HG03521 (cell line): ENCODE measurements around the gene ARID4B.
"Not testable (repeated sequence)": the region's sequence is repeated elsewhere in the genome, so short reads cannot be mapped to it uniquely, and the experiment has no call there.

Experiments
- ATAC-seq: cut with Tn5 transposase; IDR thresholded peaks from one replicate; pipeline ENCODE4 v1.9.1; 2021; ENCODE audit warnings: mild to moderate bottlenecking, moderate library complexity; ENCODE audit not compliant: unreplicated experiment

Gene ARID4B

DNA sequence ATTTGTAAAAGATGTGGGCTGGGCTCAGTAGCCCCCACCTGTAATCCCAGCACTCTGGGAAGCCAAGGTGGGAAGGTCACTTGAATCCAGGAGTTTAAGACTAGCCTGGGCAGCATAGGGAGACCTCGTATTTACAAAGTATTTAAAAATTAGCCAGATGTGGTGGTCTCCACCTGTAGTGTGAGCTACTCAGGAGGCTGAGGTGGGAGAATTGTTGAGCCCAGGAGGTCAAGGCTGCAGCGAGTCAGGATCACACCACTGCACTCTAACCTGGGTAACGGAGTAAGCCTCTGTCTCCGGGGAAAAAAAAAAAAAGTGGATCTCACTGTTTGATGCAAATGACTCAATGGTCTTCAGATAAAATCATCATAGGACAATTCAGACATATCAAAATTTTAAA is 89.4 kb downstream of the ARID4B start:
- ATAC-seq = no peak

DNA sequence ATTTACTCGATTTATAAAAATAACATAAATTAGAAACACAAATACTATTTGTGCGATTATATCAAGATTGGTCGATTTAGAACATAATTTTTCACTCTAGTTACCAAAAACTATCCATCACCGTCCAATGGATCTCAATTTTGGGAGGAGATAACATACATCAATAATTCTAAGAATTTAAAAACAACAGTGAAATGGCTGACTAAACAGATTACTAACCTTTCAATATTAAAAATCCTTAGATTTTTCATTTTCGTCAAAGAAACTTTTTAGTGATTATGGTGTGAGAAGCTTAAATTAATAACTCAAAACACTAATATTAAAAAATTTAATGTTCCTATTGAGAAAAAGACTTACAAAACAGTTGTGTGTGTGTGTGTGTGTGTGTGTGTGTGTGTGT is 91.9 kb downstream of the ARID4B start:
- ATAC-seq = no peak

DNA sequence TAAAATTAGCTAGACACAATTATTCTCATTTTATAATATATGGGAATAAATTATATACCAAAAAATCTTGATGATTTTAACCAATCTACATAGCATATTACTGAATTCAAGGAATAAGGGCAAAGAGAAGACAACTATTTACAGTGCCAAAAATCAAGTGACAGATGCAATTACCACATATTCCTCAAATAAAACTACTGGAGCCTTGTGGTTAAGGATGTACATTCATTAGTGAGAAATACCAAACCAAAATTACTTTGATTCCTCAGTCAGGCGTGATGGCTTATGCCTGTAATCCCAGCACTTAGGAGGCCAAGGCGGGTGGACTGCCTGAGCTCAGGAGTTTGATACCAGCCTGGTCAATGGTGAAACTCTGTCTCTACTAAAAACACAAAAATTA is 98.1 kb downstream of the ARID4B start:
- ATAC-seq = no peak

GRCh38 chr1:235227414-235227813 is 100.6 kb downstream of the ARID4B start:
- ATAC-seq = no peak

DNA sequence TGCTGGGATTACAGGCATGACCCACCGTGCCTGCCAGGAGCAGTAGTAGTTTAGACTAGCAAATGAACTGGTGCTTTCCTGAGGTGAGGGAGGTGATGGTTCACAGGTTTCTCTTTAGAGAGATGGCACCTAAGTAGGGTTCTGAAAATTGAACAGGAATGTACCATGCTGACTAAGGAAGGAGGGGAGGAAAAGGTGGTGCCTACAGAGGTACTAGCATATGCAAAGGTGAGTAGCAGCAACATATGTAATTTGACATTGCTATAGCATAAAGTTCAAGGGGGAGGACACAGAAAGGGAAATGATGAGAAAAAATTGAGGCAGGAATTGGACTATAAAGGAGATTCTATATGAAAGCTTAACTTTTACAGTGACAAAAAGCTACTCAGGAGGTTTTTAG is 101.0 kb downstream of the ARID4B start:
- no peak for ATAC-seq

GRCh38 chr1:235225299-235225698 is 102.7 kb downstream of the ARID4B start:
- no peak for ATAC-seq

- no peak for ATAC-seq
These were observed 106.2 kb downstream of the ARID4B start for GRCh38 chr1:235221653-235222375.

DNA sequence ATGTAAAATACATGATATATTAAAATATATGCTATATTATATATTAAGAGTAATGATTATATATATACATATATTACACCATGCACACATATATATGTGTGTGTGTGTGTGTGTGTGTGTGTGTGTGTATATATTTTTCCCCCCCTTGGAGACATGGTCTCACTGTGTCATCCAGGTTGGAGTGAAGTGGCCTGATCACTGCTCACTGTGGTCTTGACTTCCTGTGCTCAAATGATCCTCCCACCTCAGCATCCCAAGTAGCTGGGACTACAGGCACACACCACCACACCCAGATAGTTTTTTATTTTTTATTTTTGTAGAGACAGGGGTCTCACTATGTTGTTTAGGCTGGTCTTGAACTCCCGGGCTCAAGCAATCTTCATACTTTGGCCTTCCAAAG is 112.5 kb downstream of the ARID4B start:
- no peak for ATAC-seq

- not testable (repeated sequence) for ATAC-seq
These were observed 113.0 kb downstream of the ARID4B start for GRCh38 chr1:235214962-235215361.

- no peak for ATAC-seq
These were observed 114.2 kb downstream of the ARID4B start for GRCh38 chr1:235213752-235214151.

DNA sequence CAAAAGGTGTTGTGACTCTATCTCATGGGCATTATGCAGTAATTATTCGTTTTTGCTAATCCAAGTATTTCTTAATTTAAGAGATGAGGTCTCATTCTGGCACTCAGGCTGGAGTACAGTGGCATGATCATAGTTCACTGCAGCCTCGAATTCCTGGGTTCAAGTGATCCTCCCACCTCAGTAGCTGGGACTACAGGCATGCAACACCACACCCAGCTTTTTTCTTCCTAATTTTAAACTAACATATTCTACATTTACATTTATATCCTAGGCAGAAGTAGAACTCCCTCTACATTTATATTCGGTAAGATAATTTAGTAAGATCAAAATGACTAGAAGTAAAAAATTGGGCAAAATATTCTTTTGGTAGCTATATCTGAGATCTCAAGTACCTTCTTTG is 116.5 kb downstream of the ARID4B start:
- ATAC-seq = no peak

DNA sequence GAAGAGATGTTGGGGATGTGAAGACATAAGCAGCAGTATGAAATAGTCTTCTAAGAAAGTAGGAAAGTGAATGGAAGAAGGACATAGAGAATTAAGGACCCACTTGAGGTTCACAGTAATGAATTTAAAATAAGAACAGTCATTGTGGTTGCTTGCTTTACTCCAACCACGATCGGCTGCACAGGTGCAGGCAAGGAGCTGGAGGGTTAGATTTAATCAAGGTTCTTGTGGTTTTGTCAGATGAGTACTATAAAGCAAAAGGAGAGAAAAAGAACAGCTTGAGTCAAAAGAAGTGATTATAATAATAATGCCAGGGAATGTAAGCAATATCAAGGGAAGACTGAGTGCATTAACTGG is 120.8 kb downstream of the ARID4B start:
- ATAC-seq = no peak

- no peak for ATAC-seq
These were observed 121.3 kb downstream of the ARID4B start for GRCh38 chr1:235206533-235207208.

GRCh38 chr1:235205687-235206086 is 122.3 kb downstream of the ARID4B start:
- no peak for ATAC-seq

GRCh38 chr1:235203428-235203827 is 124.6 kb downstream of the ARID4B start:
- ATAC-seq = no peak

DNA sequence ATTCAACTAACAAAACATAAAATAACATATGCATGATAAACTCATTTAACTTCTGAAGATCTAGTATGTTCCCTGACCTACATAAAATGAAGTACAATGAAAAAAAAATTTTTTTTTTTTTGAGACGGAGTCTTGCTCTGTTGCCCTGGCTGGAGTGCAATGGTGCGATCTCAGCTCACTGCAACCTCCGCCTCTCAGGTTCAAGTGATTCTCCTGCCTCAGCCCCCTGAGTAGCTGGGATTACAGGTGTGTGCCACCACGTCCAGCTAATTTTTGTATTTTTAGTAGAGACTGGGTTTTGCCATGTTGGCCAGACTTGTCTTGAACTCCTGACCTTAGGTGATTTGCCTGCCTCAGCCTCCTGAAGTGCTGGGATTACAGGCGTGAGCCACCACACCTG is 125.5 kb downstream of the ARID4B start:
- ATAC-seq = not testable (repeated sequence)

DNA sequence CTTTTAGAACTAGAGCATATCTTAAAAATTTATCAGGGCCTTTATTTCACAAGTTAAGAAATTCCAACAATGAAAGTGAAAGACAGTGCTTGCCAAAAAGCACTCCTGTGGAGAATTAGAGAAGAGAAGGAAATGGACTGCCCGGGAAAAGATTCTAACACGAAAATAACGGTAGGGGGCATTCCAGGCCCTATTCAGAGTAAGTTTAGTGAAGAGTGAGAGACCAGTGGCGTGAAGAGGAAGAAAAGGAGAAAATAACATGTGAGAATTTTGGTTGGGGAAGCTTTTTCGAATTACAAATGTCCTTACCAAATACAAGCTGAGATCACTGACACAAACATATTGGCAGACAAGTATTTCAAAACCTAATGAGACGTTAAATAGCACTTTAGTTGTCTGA is 128.5 kb downstream of the ARID4B start:
- no peak for ATAC-seq

- no peak for ATAC-seq
These were observed 137.5 kb downstream of the ARID4B start for GRCh38 chr1:235190431-235190830.

- no peak for ATAC-seq
These were observed 140.7 kb downstream of the ARID4B start for GRCh38 chr1:235187316-235187715.

GRCh38 chr1:235181561-235182245 is 146.3 kb downstream of the ARID4B start:
- no peak for ATAC-seq

- no peak for ATAC-seq
These were observed 147.0 kb downstream of the ARID4B start for GRCh38 chr1:235180916-235181460.

- ATAC-seq = no peak
These were observed 151.5 kb downstream of the ARID4B start for GRCh38 chr1:235176486-235176885.
